Uterus (tissue), 2 donors: Measurements from ENCODE around the gene NTRK2.

Experiments
- POLR2A ChIP-seq, 2 donors: fragments of 450-650 bp; IDR thresholded peaks; one replicate each; pipeline ENCODE4 v1.6.1; 2016; ENCODE audit warnings: antibody characterized with exemption in 2 of 2, mild to moderate bottlenecking in 1 of 2, moderate library complexity in 1 of 2
- TF ChIP-seq, protein P1 (sequence below), 4 experiments: fragments of 200-600 bp in 2 of 4; fragments of 450-650 bp in 2 of 4; sonication (generic) in 2 of 4; IDR thresholded peaks; one replicate each; pipeline ENCODE4 v1.5.1; 2016 to 2019; ENCODE audit warnings: antibody characterized with exemption in 4 of 4, mild to moderate bottlenecking in 2 of 4, moderate library complexity in 1 of 4

DNA sequence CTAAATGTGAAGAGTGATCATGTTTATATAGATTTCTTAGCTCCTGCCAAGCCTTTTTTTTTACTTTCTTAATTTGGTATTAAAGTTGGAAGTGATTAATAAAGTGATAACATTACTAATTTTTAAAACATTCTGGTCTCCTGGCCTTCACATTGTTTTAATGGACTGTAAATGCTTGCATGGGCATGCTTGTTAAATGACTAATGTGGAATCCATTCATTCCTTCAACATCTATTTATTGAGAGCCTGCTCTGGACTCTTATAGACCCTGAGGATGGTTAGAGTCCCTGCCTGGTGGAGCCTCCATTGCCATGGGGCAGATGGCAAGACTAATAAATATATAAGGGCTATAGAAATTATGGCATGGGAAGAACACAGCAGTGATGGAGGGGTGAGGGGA lies 103.5 kb downstream of the NTRK2 start:
- TF ChIP-seq, protein P1, sequence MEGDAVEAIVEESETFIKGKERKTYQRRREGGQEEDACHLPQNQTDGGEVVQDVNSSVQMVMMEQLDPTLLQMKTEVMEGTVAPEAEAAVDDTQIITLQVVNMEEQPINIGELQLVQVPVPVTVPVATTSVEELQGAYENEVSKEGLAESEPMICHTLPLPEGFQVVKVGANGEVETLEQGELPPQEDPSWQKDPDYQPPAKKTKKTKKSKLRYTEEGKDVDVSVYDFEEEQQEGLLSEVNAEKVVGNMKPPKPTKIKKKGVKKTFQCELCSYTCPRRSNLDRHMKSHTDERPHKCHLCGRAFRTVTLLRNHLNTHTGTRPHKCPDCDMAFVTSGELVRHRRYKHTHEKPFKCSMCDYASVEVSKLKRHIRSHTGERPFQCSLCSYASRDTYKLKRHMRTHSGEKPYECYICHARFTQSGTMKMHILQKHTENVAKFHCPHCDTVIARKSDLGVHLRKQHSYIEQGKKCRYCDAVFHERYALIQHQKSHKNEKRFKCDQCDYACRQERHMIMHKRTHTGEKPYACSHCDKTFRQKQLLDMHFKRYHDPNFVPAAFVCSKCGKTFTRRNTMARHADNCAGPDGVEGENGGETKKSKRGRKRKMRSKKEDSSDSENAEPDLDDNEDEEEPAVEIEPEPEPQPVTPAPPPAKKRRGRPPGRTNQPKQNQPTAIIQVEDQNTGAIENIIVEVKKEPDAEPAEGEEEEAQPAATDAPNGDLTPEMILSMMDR (IDR thresholded peaks at IDR 0.05): no peak
- TF ChIP-seq POLR2A (IDR thresholded peaks at IDR 0.05): no peak
